B cell (primary cell): ENCODE measurements around the gene SORD.

ENCODE experiments used
- CTCF ChIP-seq: fragments of 200-600 bp; IDR thresholded peaks from one replicate; pipeline ENCODE4 v1.8.0; 2022; ENCODE audit warnings: antibody characterized with exemption, mild to moderate bottlenecking
- EZH2 ChIP-seq: IDR thresholded peaks from 2 replicates; pipeline ENCODE4 v1.6.1; 2012; ENCODE audit warnings: borderline replicate concordance, low read depth, mild to moderate bottlenecking, moderate library complexity, low read length; ENCODE audit not compliant: insufficient read depth, poor library complexity, severe bottlenecking

GRCh38 chr15:45050587-45050986, 27.6 kb downstream of the SORD start:
- TF ChIP-seq EZH2: no peak
- no peak for TF ChIP-seq CTCF
